GM23338 (cell line): ENCODE results near the gene GPR3. TPM values are rescaled to one million over a fixed set of nuclear protein-coding genes. Genes with fewer than 3 reads are reported as not detected.

Experiments used
- ATAC-seq: fragments of 200-7000 bp; cut with Tn5 transposase; 3 replicates; pipeline ENCODE4 v1.9.1; 2020
- DNase-seq: peaks from one replicate; pipeline ENCODE4 v3.0.0-alpha.2; 2015; ENCODE audit warnings: low spot score
- H2AFZ ChIP-seq: fragments of 200-600 bp; sonication (generic); 2 replicates; pipeline ENCODE4 v1.8.0; 2016; ENCODE audit warnings: antibody characterized with exemption, mild to moderate bottlenecking, moderate library complexity
- H3F3A ChIP-seq: fragments of 200-600 bp; sonication (generic); replicated peaks from 2 replicates; pipeline ENCODE4 v1.8.0; 2017; ENCODE audit warnings: antibody characterized with exemption, mixed run types, low read depth
- H3K27ac ChIP-seq: fragments of 200-600 bp; sonication (generic); 2 replicates; pipeline ENCODE4 v1.6.1; 2016; ENCODE audit warnings: low read depth
- H3K27me3 ChIP-seq: fragments of 200-600 bp; sonication (generic); 2 replicates; pipeline ENCODE4 v1.8.0; 2016; ENCODE audit warnings: mild to moderate bottlenecking, mixed run types, moderate library complexity; ENCODE audit not compliant: insufficient read depth
- H3K36me3 ChIP-seq: fragments of 200-600 bp; sonication (generic); 2 replicates; pipeline ENCODE4 v1.8.0; 2016; ENCODE audit warnings: mild to moderate bottlenecking; ENCODE audit not compliant: insufficient read depth
- H3K4me1 ChIP-seq: fragments of 200-600 bp; sonication (generic); 2 replicates; pipeline ENCODE4 v1.8.0; 2016; ENCODE audit warnings: mild to moderate bottlenecking, moderate library complexity; ENCODE audit not compliant: insufficient read depth
- H3K4me2 ChIP-seq: fragments of 200-600 bp; sonication (generic); 2 replicates; pipeline ENCODE4 v1.7.1; 2017; ENCODE audit warnings: mixed run types
- H3K4me3 ChIP-seq: fragments of 200-600 bp; sonication (generic); 2 replicates; pipeline ENCODE4 v1.6.1; 2016; ENCODE audit warnings: mixed run types
- H3K79me2 ChIP-seq: fragments of 200-600 bp; sonication (generic); replicated peaks from 2 replicates; pipeline ENCODE4 v1.8.0; 2017; ENCODE audit warnings: mild to moderate bottlenecking; ENCODE audit not compliant: insufficient read depth
- H3K9me2 ChIP-seq: fragments of 200-600 bp; sonication (generic); 2 replicates; pipeline ENCODE4 v1.8.0; 2017; ENCODE audit not compliant: insufficient read depth
- H4K20me1 ChIP-seq: fragments of 200-600 bp; sonication (generic); replicated peaks from 2 replicates; pipeline ENCODE4 v1.8.0; 2017; ENCODE audit warnings: mild to moderate bottlenecking; ENCODE audit not compliant: insufficient read depth
- H3K27ac Mint-ChIP-seq: 2 replicates; pipeline ENCODE4 v1.8.0; 2020; ENCODE audit warnings: inconsistent platforms, mild to moderate bottlenecking, moderate library complexity, mixed read lengths
- H3K27me3 Mint-ChIP-seq: 3 replicates; pipeline ENCODE4 v1.8.0; 2022; ENCODE audit warnings: low read depth, mild to moderate bottlenecking, moderate library complexity, mixed read lengths, inconsistent platforms; ENCODE audit not compliant: insufficient read depth, poor library complexity
- H3K36me3 Mint-ChIP-seq: 3 replicates; pipeline ENCODE4 v1.8.0; 2021; ENCODE audit warnings: low read depth, mild to moderate bottlenecking, inconsistent platforms, moderate library complexity, mixed read lengths
- H3K4me1 Mint-ChIP-seq: 3 replicates; pipeline ENCODE4 v1.8.0; 2020; ENCODE audit warnings: mild to moderate bottlenecking, inconsistent platforms, mixed read lengths
- H3K4me3 Mint-ChIP-seq: 3 replicates; pipeline ENCODE4 v1.8.0; 2021; ENCODE audit warnings: moderate library complexity, mild to moderate bottlenecking, inconsistent platforms, mixed read lengths
- H3K9me3 Mint-ChIP-seq: 3 replicates; pipeline ENCODE4 v1.8.0; 2020; ENCODE audit warnings: moderate library complexity, mild to moderate bottlenecking, inconsistent platforms, mixed read lengths
- CREB1 ChIP-seq: fragments of 250-450 bp; sonication (Bioruptor Pico); IDR thresholded peaks from 2 replicates; pipeline ENCODE4 v1.5.0; 2020; ENCODE audit warnings: low read depth, mild to moderate bottlenecking, moderate library complexity
- EZH2 ChIP-seq: fragments of 200-600 bp; sonication (generic); IDR thresholded peaks from one replicate; pipeline ENCODE4 v1.8.0; 2017; ENCODE audit warnings: antibody characterized with exemption, mild to moderate bottlenecking, low read depth; ENCODE audit not compliant: unreplicated experiment
- EZH2phosphoT487 ChIP-seq: fragments of 200-600 bp; sonication (generic); IDR thresholded peaks from one replicate; pipeline ENCODE4 v1.8.1; 2018; ENCODE audit warnings: antibody characterized with exemption; ENCODE audit not compliant: unreplicated experiment
- JUNB ChIP-seq: IDR thresholded peaks from one replicate; pipeline ENCODE4 v1.6.1; 2016; ENCODE audit warnings: antibody characterized with exemption; ENCODE audit not compliant: unreplicated experiment
- NANOG ChIP-seq: IDR thresholded peaks from 2 replicates; pipeline ENCODE4 v1.6.1; 2016; ENCODE audit warnings: antibody characterized with exemption, borderline replicate concordance
- POLR2AphosphoS5 ChIP-seq: IDR thresholded peaks from 2 replicates; pipeline ENCODE4 v1.6.1; 2016; ENCODE audit warnings: antibody characterized with exemption, low read depth
- STAT1 ChIP-seq: IDR thresholded peaks from one replicate; pipeline ENCODE4 v1.6.1; 2016; ENCODE audit warnings: antibody characterized with exemption; ENCODE audit not compliant: unreplicated experiment
- ZNF114 ChIP-seq: fragments of 250-450 bp; sonication (Bioruptor Pico); IDR thresholded peaks from 2 replicates; pipeline ENCODE4 v1.5.0; 2020; ENCODE audit warnings: mild to moderate bottlenecking, moderate library complexity
- ZNF331 ChIP-seq: fragments of 250-450 bp; sonication (Bioruptor Pico); IDR thresholded peaks from 2 replicates; pipeline ENCODE4 v1.5.0; 2020; ENCODE audit warnings: low read depth, mild to moderate bottlenecking, moderate library complexity
- ZNF462 ChIP-seq: fragments of 250-450 bp; sonication (Bioruptor Pico); IDR thresholded peaks from 2 replicates; pipeline ENCODE4 v1.5.0; 2020; ENCODE audit warnings: mild to moderate bottlenecking, moderate library complexity
- polyA plus RNA-seq: library from polyadenylated mRNA; unstranded; fragments of >200 nt; fragmentation: Nextera tagmentation; extraction: Ambion mirVana; gene quantifications from 2 replicates; pipeline ENCODE4 v1.2.1, GENCODE V29; 2016
- total RNA-seq: library from RNA; depleted of rRNA; stranded (reverse); fragments of >200 nt; shearing (Covaris generic); gene quantifications from 2 replicates; pipeline ENCODE4 v1.2.3, GENCODE V29; 2014
- TF ChIP-seq, protein P1 (sequence below), 2 experiments: fragments of 200-600 bp in 1 of 2; sonication (generic) in 1 of 2; conservative IDR thresholded peaks; 2 replicates each; pipeline versions ENCODE4 v1.5.1 to v1.6.1; 2016 to 2017; ENCODE audit warnings: antibody characterized with exemption in 2 of 2, low read depth in 2 of 2, mild to moderate bottlenecking in 2 of 2, moderate library complexity in 1 of 2
- TF ChIP-seq, protein P2 (sequence below): IDR thresholded peaks from 2 replicates; pipeline ENCODE4 v1.6.1; 2016; ENCODE audit warnings: antibody characterized with exemption
- TF ChIP-seq, protein P3 (sequence below): IDR thresholded peaks from one replicate; pipeline ENCODE4 v1.6.1; 2018; ENCODE audit warnings: antibody characterized with exemption; ENCODE audit not compliant: unreplicated experiment

GPR3 gene
- total and polyA plus RNA-seq, 2 experiments from 2014 or later: 5.9 to 9.1 TPM

GRCh38 chr1:27358928-27359313 lies 33.5 kb upstream of the GPR3 start:
- Histone ChIP-seq H2AFZ (no peak overlapping the region), H3F3A (peaks cover 8% of the 10 kb centered on the region; the same call in 1 of the 2 replicates), H4K20me1 (no peaks in the 10 kb centered on the region), H3K4me3 (no peak overlapping the region), H3K79me2 (no peaks in the 10 kb centered on the region), H3K9me2 (no peaks in the 10 kb centered on the region), H3K27ac (no peak overlapping the region), H3K27me3 (peaks cover 47% of the 10 kb centered on the region), H3K4me1 (peaks cover 14% of the 10 kb centered on the region), H3K4me2 (no peak overlapping the region), H3K36me3 (no peaks in the 10 kb centered on the region)
- Mint-ChIP-seq H3K9me3 (no peaks in the 10 kb centered on the region), H3K4me1 (peaks cover 16% of the 10 kb centered on the region; the same call in 2 of the 3 replicates), H3K27ac (no peak overlapping the region), H3K36me3 (peaks cover 5% of the 10 kb centered on the region; the same call in 1 of the 3 replicates), H3K27me3 (peaks cover 44% of the 10 kb centered on the region), H3K4me3 (no peak overlapping the region; the same call in 2 of the 3 replicates)
- no peak for TF ChIP-seq STAT1
- no peak for TF ChIP-seq EZH2phosphoT487
- TF ChIP-seq CREB1: no peak
- TF ChIP-seq, protein P1, sequence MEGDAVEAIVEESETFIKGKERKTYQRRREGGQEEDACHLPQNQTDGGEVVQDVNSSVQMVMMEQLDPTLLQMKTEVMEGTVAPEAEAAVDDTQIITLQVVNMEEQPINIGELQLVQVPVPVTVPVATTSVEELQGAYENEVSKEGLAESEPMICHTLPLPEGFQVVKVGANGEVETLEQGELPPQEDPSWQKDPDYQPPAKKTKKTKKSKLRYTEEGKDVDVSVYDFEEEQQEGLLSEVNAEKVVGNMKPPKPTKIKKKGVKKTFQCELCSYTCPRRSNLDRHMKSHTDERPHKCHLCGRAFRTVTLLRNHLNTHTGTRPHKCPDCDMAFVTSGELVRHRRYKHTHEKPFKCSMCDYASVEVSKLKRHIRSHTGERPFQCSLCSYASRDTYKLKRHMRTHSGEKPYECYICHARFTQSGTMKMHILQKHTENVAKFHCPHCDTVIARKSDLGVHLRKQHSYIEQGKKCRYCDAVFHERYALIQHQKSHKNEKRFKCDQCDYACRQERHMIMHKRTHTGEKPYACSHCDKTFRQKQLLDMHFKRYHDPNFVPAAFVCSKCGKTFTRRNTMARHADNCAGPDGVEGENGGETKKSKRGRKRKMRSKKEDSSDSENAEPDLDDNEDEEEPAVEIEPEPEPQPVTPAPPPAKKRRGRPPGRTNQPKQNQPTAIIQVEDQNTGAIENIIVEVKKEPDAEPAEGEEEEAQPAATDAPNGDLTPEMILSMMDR (conservative IDR thresholded peaks at IDR 0.05; ENCODE audit: low read depth in 2 of 2): no peak
- no peak for TF ChIP-seq POLR2AphosphoS5
- TF ChIP-seq, protein P2, sequence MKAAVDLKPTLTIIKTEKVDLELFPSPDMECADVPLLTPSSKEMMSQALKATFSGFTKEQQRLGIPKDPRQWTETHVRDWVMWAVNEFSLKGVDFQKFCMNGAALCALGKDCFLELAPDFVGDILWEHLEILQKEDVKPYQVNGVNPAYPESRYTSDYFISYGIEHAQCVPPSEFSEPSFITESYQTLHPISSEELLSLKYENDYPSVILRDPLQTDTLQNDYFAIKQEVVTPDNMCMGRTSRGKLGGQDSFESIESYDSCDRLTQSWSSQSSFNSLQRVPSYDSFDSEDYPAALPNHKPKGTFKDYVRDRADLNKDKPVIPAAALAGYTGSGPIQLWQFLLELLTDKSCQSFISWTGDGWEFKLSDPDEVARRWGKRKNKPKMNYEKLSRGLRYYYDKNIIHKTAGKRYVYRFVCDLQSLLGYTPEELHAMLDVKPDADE: no peak
- TF ChIP-seq ZNF114 (CRISPR knock-in tag): no peak
- TF ChIP-seq EZH2: no peak
- TF ChIP-seq ZNF331 (CRISPR knock-in tag): no peak
- no peak for TF ChIP-seq ZNF462
- TF ChIP-seq JUNB: no peak
- TF ChIP-seq NANOG: no peak
- TF ChIP-seq, protein P3, sequence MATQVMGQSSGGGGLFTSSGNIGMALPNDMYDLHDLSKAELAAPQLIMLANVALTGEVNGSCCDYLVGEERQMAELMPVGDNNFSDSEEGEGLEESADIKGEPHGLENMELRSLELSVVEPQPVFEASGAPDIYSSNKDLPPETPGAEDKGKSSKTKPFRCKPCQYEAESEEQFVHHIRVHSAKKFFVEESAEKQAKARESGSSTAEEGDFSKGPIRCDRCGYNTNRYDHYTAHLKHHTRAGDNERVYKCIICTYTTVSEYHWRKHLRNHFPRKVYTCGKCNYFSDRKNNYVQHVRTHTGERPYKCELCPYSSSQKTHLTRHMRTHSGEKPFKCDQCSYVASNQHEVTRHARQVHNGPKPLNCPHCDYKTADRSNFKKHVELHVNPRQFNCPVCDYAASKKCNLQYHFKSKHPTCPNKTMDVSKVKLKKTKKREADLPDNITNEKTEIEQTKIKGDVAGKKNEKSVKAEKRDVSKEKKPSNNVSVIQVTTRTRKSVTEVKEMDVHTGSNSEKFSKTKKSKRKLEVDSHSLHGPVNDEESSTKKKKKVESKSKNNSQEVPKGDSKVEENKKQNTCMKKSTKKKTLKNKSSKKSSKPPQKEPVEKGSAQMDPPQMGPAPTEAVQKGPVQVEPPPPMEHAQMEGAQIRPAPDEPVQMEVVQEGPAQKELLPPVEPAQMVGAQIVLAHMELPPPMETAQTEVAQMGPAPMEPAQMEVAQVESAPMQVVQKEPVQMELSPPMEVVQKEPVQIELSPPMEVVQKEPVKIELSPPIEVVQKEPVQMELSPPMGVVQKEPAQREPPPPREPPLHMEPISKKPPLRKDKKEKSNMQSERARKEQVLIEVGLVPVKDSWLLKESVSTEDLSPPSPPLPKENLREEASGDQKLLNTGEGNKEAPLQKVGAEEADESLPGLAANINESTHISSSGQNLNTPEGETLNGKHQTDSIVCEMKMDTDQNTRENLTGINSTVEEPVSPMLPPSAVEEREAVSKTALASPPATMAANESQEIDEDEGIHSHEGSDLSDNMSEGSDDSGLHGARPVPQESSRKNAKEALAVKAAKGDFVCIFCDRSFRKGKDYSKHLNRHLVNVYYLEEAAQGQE: no peak
- ATAC-seq (no peak), DNase-seq (no peak)
